OCI-LY1 (cell line): ENCODE results near the gene GPR37L1.

Experiments used
- H2AFZ ChIP-seq: fragments of 200-600 bp; sonication (generic), shearing (Covaris generic); 2 replicates; pipeline ENCODE4 v1.6.0; 2014; ENCODE audit warnings: antibody characterized with exemption, mild to moderate bottlenecking, low read length
- H3F3A ChIP-seq: fragments of 200-600 bp; sonication (generic), shearing (Covaris generic); 2 replicates; pipeline ENCODE4 v1.6.0; 2014; ENCODE audit warnings: mild to moderate bottlenecking, antibody characterized with exemption, low read length, moderate library complexity; ENCODE audit not compliant: insufficient read depth
- H3K27ac ChIP-seq: fragments of 200-600 bp; sonication (generic); 2 replicates; pipeline ENCODE4 v1.5.1; 2014; ENCODE audit warnings: low read length, mixed run types, mild to moderate bottlenecking, low read depth; ENCODE audit not compliant: poor library complexity, severe bottlenecking
- H3K27me3 ChIP-seq: fragments of 200-600 bp; sonication (generic); 2 replicates; pipeline ENCODE4 v1.6.0; 2014; ENCODE audit warnings: antibody characterized with exemption, mild to moderate bottlenecking, low read length, moderate library complexity; ENCODE audit not compliant: insufficient read depth
- H3K36me3 ChIP-seq: fragments of 200-600 bp; sonication (generic); 2 replicates; pipeline ENCODE4 v1.6.1; 2014; ENCODE audit warnings: mild to moderate bottlenecking, antibody characterized with exemption, low read length, moderate library complexity, mixed read lengths; ENCODE audit not compliant: insufficient read depth
- H3K4me1 ChIP-seq: fragments of 200-600 bp; sonication (generic); 2 replicates; pipeline ENCODE4 v1.5.1; 2014; ENCODE audit warnings: mild to moderate bottlenecking, low read length, moderate library complexity; ENCODE audit not compliant: insufficient read depth, severe bottlenecking
- H3K4me2 ChIP-seq: fragments of 200-600 bp; sonication (generic), shearing (Covaris generic); 2 replicates; pipeline ENCODE4 v1.6.1; 2014; ENCODE audit warnings: low read length
- H3K4me3 ChIP-seq: fragments of 200-600 bp; sonication (generic); 2 replicates; pipeline ENCODE4 v1.5.1; 2014; ENCODE audit warnings: low read length, low read depth, mild to moderate bottlenecking, mixed read lengths; ENCODE audit not compliant: poor library complexity, severe bottlenecking
- H3K79me2 ChIP-seq: fragments of 200-600 bp; shearing (Covaris generic); 2 replicates; pipeline ENCODE4 v1.6.1; 2016; ENCODE audit warnings: mixed run types, low read length, mixed read lengths; ENCODE audit not compliant: insufficient read depth
- H3K9ac ChIP-seq: fragments of 200-600 bp; sonication (generic), shearing (Covaris generic); 2 replicates; pipeline ENCODE4 v1.6.1; 2014; ENCODE audit warnings: mild to moderate bottlenecking, low read length, mixed read lengths
- H3K9me2 ChIP-seq: fragments of 200-600 bp; sonication (generic), shearing (Covaris generic); 2 replicates; pipeline ENCODE4 v1.6.1; 2014; ENCODE audit warnings: low read depth, mild to moderate bottlenecking, low read length, mixed read lengths
- H3K9me3 ChIP-seq: fragments of 200-600 bp; shearing (Covaris generic); 2 replicates; pipeline ENCODE4 v1.6.1; 2014; ENCODE audit warnings: low read length, mixed read lengths
- H4K20me1 ChIP-seq: fragments of 200-600 bp; sonication (generic), shearing (Covaris generic); 2 replicates; pipeline ENCODE4 v1.6.0; 2016; ENCODE audit warnings: mild to moderate bottlenecking, low read length; ENCODE audit not compliant: insufficient read depth
- EZH2 ChIP-seq: fragments of 200-600 bp; sonication (generic), shearing (Covaris generic); IDR thresholded peaks from 2 replicates; pipeline ENCODE4 v1.8.0; 2017; ENCODE audit warnings: borderline replicate concordance, mixed run types, mild to moderate bottlenecking, antibody characterized with exemption, low read length, moderate library complexity, mixed read lengths
- TF ChIP-seq, protein P1 (sequence below): fragments of 200-600 bp; sonication (generic), shearing (Covaris generic); IDR thresholded peaks from 2 replicates; pipeline ENCODE4 v1.5.1; 2017; ENCODE audit warnings: mild to moderate bottlenecking, antibody characterized with exemption, low read length, moderate library complexity, mixed read lengths

Gene GPR37L1

GRCh38 chr1:202105571-202106339, 17.0 kb upstream of the GPR37L1 start:
- Histone ChIP-seq H2AFZ (no peak overlapping the region), H3K79me2 (no peaks in the 10 kb centered on the region), H3K4me3 (no peak overlapping the region), H4K20me1 (no peaks in the 10 kb centered on the region), H3K4me1 (no peaks in the 10 kb centered on the region), H3K27me3 (peaks cover 3% of the 10 kb centered on the region; the same call in 1 of the 2 replicates), H3F3A (no peaks in the 10 kb centered on the region), H3K36me3 (no peaks in the 10 kb centered on the region), H3K9me2 (no peaks in the 10 kb centered on the region), H3K9ac (no peak overlapping the region), H3K4me2 (no peak overlapping the region), H3K27ac (no peak overlapping the region), H3K9me3 (no peaks in the 10 kb centered on the region)
- no peak for TF ChIP-seq EZH2
- TF ChIP-seq, protein P1, sequence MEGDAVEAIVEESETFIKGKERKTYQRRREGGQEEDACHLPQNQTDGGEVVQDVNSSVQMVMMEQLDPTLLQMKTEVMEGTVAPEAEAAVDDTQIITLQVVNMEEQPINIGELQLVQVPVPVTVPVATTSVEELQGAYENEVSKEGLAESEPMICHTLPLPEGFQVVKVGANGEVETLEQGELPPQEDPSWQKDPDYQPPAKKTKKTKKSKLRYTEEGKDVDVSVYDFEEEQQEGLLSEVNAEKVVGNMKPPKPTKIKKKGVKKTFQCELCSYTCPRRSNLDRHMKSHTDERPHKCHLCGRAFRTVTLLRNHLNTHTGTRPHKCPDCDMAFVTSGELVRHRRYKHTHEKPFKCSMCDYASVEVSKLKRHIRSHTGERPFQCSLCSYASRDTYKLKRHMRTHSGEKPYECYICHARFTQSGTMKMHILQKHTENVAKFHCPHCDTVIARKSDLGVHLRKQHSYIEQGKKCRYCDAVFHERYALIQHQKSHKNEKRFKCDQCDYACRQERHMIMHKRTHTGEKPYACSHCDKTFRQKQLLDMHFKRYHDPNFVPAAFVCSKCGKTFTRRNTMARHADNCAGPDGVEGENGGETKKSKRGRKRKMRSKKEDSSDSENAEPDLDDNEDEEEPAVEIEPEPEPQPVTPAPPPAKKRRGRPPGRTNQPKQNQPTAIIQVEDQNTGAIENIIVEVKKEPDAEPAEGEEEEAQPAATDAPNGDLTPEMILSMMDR = no peak

- H3K9me3 ChIP-seq = no peaks in the 10 kb centered on the region
- no peaks in the 10 kb centered on the region for H3F3A ChIP-seq
- no peaks in the 10 kb centered on the region for H4K20me1 ChIP-seq
- H3K4me2 ChIP-seq = no peak overlapping the region
- no peaks in the 10 kb centered on the region; the same call in 1 of the 2 replicates for H3K27me3 ChIP-seq
- H3K9ac ChIP-seq = no peak overlapping the region
- H2AFZ ChIP-seq = no peak overlapping the region
- H3K4me3 ChIP-seq = no peak overlapping the region
- no peaks in the 10 kb centered on the region for H3K4me1 ChIP-seq
- no peaks in the 10 kb centered on the region for H3K79me2 ChIP-seq
- TF ChIP-seq EZH2 = no peak
- TF ChIP-seq, protein P1 = no peak
- no peaks in the 10 kb centered on the region for H3K9me2 ChIP-seq
- H3K27ac ChIP-seq = no peak overlapping the region
- H3K36me3 ChIP-seq = no peaks in the 10 kb centered on the region
Observed at GRCh38 chr1:202106340-202107254, 16.1 kb upstream of the GPR37L1 start.

DNA sequence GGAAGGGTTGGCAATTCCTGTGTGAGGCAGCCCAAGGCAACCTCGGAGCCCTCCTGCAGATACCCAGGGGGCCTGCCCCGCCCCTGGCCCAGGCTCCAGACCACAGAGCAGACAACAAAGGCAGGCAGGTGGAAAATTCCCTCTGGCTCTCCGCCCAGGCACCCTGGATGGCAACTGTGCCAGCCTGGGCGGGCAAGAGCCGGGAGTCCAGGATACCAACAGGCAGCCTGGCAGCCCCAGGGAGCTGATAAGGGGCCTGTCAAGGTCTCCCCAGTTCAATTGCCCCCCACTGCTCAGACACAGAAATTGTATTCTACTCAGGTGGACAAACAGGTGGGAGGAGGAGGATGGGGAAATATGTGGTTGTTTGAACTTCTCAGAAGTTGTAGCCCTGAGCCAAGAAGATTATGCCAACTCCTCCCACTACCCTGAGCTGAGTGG, 15.4 kb upstream of the GPR37L1 start:
- Histone ChIP-seq H3F3A (no peaks in the 10 kb centered on the region), H3K36me3 (no peaks in the 10 kb centered on the region), H3K9me3 (no peaks in the 10 kb centered on the region), H3K27me3 (no peaks in the 10 kb centered on the region; the same call in 1 of the 2 replicates), H3K9me2 (no peaks in the 10 kb centered on the region), H3K79me2 (no peaks in the 10 kb centered on the region), H3K27ac (no peak overlapping the region), H2AFZ (no peak overlapping the region), H3K9ac (no peak overlapping the region), H3K4me2 (no peak overlapping the region), H3K4me3 (no peak overlapping the region), H4K20me1 (no peaks in the 10 kb centered on the region), H3K4me1 (no peaks in the 10 kb centered on the region)
- TF ChIP-seq, protein P1 = no peak
- TF ChIP-seq EZH2 = no peak
